ENCODE measurements around the gene PTPRC.

The PTPRC gene

GRCh38 chr1:198711837-198712236, 73.0 kb downstream of the PTPRC start:
- DNase-seq, result no peak

DNA sequence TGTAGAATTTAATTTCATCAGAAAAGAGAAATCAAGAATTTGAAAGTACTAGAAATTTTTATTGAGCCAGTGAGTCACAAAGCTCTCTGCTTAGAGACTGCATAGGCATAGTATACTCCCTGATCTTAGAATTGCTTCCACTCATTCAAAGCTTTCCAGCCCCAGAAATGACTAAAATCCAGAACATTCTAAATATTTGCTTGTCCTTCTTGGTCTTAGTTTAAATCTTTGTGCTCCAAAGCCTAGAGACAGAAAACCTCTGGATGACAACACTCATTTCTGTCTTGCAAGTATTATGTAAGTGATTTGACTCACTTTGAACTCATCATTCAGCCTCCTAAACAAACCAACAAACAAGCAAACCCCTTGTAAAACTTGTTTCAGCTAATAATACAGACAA, 74.2 kb downstream of the PTPRC start:
- no peak for DNase-seq

- DNase-seq, result no peak
Observed at GRCh38 chr1:198714271-198714670, 75.4 kb downstream of the PTPRC start.

GRCh38 chr1:198716051-198716450, 77.2 kb downstream of the PTPRC start:
- no peak for DNase-seq

DNA sequence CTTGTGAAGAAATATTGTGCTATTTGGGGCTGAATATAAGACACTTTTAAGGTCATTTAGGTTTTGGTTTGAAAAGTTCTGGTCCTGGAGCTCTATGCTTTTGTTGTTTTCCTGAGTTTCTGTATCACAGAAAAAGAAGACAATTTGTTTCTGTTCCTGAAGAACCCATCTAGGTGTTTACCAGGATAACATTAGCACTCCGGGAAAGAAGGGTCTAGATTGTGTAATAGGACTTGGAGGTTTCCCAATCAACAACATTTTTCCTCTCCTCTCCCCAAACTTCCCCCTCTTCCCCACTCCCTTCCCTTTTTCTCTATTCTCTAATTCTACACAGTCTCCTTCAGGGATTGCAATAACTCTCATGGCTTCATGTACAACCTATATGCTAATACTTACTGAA, 78.7 kb downstream of the PTPRC start:
- DNase-seq, result no peak

DNA sequence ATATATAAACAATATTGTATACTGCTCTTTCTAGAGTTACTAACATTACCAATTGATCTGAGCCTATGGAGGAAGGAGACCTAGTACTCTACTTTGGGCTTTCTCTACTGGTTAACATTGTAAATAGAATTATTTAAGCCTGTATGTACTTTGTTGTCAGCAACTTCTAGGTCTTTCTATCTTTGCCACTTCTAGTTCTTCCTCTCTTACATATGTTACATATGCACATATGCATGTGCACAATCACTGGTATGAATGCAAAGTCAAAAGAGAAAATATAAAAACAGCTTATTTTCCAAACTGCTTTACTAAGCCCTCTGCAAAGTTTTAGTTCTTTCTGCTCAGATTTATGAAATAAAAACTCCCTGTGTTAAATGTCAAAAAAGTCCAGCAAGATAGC, 84.3 kb downstream of the PTPRC start:
- no peak for DNase-seq

- DNase-seq, result no peak
Observed at GRCh38 chr1:198725090-198725489, 86.2 kb downstream of the PTPRC start.

GRCh38 chr1:198726455-198726854, 87.6 kb downstream of the PTPRC start:
- no peak for DNase-seq

DNA sequence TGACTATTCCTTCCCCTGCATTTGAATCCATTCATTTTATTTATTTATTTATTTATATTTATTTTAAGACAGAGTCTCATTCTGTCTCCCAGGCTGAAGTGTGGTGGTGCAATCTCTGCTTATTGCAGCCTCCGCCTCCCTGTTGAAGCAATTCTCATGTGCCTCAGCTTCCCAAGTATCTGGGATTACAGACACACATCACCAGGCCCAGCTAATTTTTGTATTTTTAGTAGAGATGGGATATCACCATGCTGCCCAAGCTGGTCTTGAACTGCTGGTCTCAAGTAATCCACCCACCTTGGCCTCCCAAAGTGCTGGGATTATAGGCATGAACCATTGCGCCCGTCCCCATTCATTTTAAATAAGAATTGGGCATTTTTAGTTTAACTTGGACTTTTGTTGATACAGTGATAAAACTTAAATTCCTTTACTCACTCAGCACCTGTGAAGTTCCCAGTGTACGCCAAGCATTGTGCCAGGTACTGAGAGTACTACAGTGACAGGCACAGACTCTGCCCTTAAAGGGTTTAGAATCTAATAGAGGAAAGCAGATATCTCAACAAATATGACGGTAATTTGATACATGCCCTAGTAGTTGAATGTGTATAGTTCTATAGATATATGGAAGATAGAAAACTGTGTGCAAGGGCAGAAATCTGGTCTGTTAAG, 90.5 kb downstream of the PTPRC start:
- no peak for DNase-seq

DNA sequence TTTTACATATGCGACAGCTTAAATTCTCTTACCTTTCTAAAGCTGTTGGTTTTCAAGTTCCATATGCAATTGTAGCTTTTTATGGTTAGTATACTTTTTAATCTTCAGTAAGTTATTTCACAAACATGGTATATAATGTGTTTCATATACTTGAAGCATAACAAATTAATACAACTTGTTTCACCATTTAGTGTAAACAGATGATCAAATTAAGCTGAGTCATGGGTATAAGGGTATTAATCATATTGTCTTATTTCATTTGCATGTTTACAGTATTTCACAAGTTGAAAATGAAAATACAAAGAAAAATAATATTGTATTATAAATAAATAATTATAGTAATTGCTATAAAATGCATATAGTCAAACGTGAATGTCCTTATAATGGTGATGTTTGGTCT, 92.1 kb downstream of the PTPRC start:
- DNase-seq, result no peak

DNA sequence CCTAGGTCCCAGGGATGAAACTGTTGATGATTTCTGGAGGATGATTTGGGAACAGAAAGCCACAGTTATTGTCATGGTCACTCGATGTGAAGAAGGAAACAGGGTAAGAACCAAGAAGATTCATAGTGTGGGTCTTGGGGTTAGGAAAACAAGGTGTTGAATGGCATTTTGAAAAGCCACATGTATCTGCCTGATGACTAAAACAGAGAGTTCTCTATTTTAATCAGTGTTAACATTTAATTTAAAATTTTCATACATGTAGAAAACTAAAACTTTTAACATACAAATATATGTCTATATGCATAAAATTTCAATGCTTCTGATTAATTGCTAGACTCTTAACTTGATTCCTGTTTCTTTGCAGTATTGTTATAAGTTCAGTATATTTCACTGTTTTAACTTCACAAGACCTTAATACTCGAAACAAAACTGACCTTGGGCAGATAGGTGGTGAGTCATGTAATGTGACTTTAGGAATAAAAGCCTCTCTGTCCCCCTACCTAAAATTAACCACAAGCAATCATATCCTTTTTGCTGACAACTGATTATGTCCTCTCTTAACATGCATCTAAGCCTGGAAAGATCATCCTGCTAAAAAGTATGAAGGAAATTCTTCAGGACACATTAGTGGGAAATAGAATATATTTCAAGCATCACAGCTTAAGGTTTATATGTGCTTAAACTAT, 95.6 kb downstream of the PTPRC start:
- no peak for DNase-seq

GRCh38 chr1:198741744-198742143, 102.9 kb downstream of the PTPRC start:
- DNase-seq, result no peak

DNA sequence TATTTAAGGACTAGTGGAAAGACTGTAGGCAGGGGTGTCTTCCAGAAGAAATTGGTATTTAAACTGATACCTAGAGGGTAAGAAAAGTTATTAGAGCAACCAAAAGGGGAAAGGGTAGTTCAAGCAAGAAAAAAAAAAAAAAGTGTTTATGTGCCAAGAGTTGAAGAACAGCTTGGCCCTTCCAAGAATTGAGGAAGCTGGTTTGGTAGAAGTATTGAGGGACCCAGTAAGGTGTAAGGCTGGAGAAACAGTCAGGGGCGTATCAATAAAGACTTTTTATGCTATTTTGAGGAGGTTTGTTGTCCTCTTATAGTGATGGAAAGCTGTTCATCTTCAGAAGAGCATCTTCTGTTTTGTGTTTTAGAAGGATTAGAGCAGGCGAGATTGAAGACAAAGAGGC, 108.3 kb downstream of the PTPRC start:
- no peak for DNase-seq

GRCh38 chr1:198749279-198749678, 110.4 kb downstream of the PTPRC start:
- no peak for DNase-seq

- no peak for DNase-seq
Observed at GRCh38 chr1:198750081-198750480, 111.2 kb downstream of the PTPRC start.

DNA sequence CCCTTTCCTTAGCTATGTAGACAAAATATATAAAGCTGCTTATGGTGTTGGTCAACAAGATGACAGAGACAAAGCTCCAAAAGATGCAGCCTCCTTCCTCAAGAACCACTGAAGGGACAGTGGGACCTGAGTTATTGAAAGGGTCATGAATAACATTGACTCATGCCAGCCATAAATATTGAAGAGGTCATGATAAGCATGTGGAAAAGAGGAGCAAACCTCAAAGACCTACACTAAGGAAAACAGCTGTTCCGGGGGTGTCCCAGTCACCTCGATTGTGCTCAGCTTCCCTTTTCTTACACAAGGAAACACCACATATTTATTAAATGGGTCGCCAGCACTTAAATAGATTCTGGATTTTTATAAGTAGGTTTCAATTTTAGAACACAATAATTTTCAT, 112.9 kb downstream of the PTPRC start:
- DNase-seq, result no peak

- no peak for DNase-seq
Observed at GRCh38 chr1:198754670-198755069, 115.8 kb downstream of the PTPRC start.

GRCh38 chr1:198755715-198756114, 116.9 kb downstream of the PTPRC start:
- DNase-seq, result no peak

DNA sequence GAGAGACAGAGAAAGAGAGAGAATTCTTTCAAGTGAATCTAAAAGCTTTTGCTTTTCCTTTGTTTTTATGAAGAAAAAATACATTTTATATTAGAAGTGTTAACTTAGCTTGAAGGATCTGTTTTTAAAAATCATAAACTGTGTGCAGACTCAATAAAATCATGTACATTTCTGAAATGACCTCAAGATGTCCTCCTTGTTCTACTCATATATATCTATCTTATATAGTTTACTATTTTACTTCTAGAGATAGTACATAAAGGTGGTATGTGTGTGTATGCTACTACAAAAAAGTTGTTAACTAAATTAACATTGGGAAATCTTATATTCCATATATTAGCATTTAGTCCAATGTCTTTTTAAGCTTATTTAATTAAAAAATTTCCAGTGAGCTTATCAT, 117.6 kb downstream of the PTPRC start:
- DNase-seq, result no peak

DNA sequence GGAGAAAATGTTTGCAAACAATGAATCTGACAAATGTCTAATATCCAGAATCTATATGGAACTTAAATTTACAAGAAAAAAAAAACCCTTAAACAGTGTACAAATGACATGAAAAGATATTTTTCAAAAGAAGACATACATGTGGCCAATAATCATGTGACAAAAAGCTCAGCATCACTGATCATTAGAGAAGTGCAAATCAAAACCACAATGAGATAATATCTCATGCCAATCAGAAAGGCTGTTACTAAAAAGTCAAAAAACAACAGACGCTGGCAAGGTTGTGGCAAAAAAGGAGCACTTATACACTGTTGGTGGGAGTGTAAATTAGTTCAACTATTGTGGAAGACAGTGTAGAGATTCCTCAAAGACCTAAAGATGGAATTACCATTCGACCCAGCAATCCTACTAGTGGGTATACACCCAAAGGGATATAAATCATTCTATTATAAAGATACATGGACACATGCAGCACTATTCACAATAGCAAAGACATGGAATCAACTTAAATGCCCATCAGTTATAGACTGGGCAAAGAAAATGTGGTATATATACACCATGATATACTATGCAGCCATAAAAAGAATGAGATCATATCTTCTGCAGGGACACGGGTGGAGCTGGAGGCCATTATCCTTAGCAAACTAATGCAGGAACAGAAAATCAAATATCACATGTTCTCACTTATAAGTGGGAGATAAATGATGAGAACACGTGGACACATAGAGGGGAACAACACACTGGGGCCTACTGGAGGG, 123.2 kb downstream of the PTPRC start:
- DNase-seq, result no peak

DNA sequence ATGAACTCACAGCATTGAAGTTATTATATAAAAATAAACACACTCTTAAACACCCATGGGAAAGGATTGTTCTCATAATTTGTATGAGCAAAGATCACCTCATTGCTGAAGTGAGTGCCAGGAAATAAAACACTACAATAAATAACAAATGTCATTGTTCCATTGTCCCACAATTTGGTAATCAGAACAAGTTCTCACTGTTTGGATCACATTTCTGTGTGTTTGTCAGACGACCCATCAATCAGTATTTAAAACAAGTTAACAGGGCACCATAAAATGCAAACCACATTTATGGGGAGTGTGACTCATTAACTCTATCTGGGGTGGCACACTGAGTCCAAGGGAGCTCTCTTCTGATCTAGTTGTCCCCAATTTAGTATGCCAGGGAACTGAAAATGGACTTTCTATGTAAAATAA, 124.5 kb downstream of the PTPRC start:
- no peak for DNase-seq

DNA sequence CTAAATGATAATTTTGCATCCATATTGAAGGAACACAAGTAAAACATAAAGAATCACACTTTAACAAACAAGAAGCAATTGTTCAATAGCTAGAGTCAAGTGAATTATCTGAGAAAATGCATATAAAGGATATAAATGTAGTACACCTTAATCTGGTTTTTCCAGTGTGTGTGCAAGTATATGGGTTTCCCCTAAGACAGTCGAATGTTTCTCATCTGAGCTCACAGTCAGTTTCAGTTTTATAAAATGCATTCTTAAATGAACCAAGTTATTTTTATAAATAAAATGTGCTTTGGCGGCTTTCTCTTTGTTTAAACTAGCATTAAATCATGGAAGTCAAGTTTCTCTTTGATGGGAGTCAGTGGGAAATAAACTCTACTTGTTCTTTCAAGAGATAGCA, 125.9 kb downstream of the PTPRC start:
- no peak for DNase-seq

GRCh38 chr1:198765416-198765815, 126.6 kb downstream of the PTPRC start:
- DNase-seq, result no peak

- DNase-seq, result peak; percentile 12
Observed at GRCh38 chr1:198771563-198772153, 132.8 kb downstream of the PTPRC start.
